A549 (cell line): ENCODE measurements around the gene MALRD1. TPM values are rescaled to one million over a fixed set of nuclear protein-coding genes. Genes with fewer than 3 reads are reported as not detected.

Experiments used
- ATAC-seq, 2 experiments: fragments of 200-7000 bp in 1 of 2; fragments of >200 bp in 1 of 2; cut with Nextera tagmentation in 1 of 2; cut with Tn5 transposase in 1 of 2; 3 replicates each; pipeline versions ENCODE4 v1.8.0 to v1.9.1; 2018 to 2020; ENCODE audit warnings: mild to moderate bottlenecking in 1 of 2, moderate library complexity in 1 of 2
- CTCF ChIA-PET: fragments of 300-600 bp; sonication (Branson Sonifier 250); formaldehyde crosslinking; extraction: SDS; loops from one replicate; lab custom pipeline; 2021; ENCODE audit warnings: antibody characterized with exemption, inconsistent platforms; lab: Yijun Ruan, JAX
- POLR2A ChIA-PET: fragments of 350-600 bp; formaldehyde crosslinking; extraction: SDS; loops from one replicate; lab custom pipeline; 2021; ENCODE audit warnings: antibody characterized with exemption, inconsistent platforms; lab: Yijun Ruan, JAX
- DNase-seq, 2 experiments: peaks; one replicate each; pipeline versions ENCODE4 v3.0.0 to v3.0.0-alpha.2; 2011 to 2016; ENCODE audit warnings: low read depth in 1 of 2, low spot score in 1 of 2
- FAIRE-seq: peaks from 2 replicates; lab custom pipeline; 2011; peaks lifted over from hg19 to GRCh38; lab: Jason Lieb, UNC
- H3K27ac ChIP-seq, 2 experiments: fragments of >200 bp; sonication (Bioruptor Twin); formaldehyde crosslinking; 3 replicates each; pipeline ENCODE4 v1.5.1; 2016 to 2017
- H3K4me1 ChIP-seq: fragments of >200 bp; sonication (Bioruptor Twin); formaldehyde crosslinking; 3 replicates; pipeline ENCODE4 v1.6.1; 2016
- H3K4me2 ChIP-seq: fragments of >200 bp; sonication (Bioruptor Twin); formaldehyde crosslinking; 3 replicates; pipeline ENCODE4 v1.6.1; 2016
- H3K4me3 ChIP-seq: fragments of >200 bp; sonication (Bioruptor Twin); formaldehyde crosslinking; 3 replicates; pipeline ENCODE4 v1.5.1; 2016
- H3K9me3 ChIP-seq: fragments of >200 bp; sonication (Bioruptor Twin); formaldehyde crosslinking; 3 replicates; pipeline ENCODE4 v1.6.1; 2016
- BHLHE40 ChIP-seq: IDR thresholded peaks from 2 replicates; pipeline ENCODE4 v1.6.1; 2012; ENCODE audit warnings: low read depth, low read length, inconsistent platforms
- CBX8 ChIP-seq: fragments of 200-600 bp; sonication (generic); IDR thresholded peaks from 2 replicates; pipeline ENCODE4 v1.6.1; 2016
- CHD2 ChIP-seq: fragments of 150-350 bp; IDR thresholded peaks from 2 replicates; pipeline ENCODE4 v1.6.1; 2014; ENCODE audit warnings: low read length; ENCODE audit not compliant: partially characterized antibody
- CHD4 ChIP-seq: fragments of 200-600 bp; sonication (generic); IDR thresholded peaks from 2 replicates; pipeline ENCODE4 v1.6.1; 2016; ENCODE audit warnings: antibody characterized with exemption, mild to moderate bottlenecking, borderline replicate concordance
- EHF ChIP-seq: fragments of 250-450 bp; sonication (Bioruptor Pico); IDR thresholded peaks from 2 replicates; pipeline ENCODE4 v1.5.0; 2020; ENCODE audit warnings: mild to moderate bottlenecking
- EHMT2 ChIP-seq: fragments of 200-600 bp; sonication (generic); IDR thresholded peaks from 2 replicates; pipeline ENCODE4 v1.6.1; 2016; ENCODE audit warnings: antibody characterized with exemption, low read depth, mild to moderate bottlenecking, moderate library complexity
- FOSB ChIP-seq: fragments of 250-450 bp; sonication (Bioruptor Pico); IDR thresholded peaks from 2 replicates; pipeline ENCODE4 v1.5.0; 2020; ENCODE audit warnings: mild to moderate bottlenecking, moderate library complexity
- GATA3 ChIP-seq: IDR thresholded peaks from 2 replicates; pipeline ENCODE4 v1.6.1; 2012; ENCODE audit warnings: borderline replicate concordance
- JUN ChIP-seq, 2 experiments: fragments of >200 bp; sonication (Bioruptor Twin); formaldehyde crosslinking; IDR thresholded peaks; 2 replicates in 1 of 2; 3 replicates in 1 of 2; pipeline ENCODE4 v1.6.1; 2016 to 2017
- MAZ ChIP-seq: fragments of 150-350 bp; IDR thresholded peaks from 2 replicates; pipeline ENCODE4 v1.6.1; 2014; ENCODE audit warnings: antibody characterized with exemption, low read depth, low read length, borderline replicate concordance
- MYC ChIP-seq: IDR thresholded peaks from 2 replicates; pipeline ENCODE4 v1.6.1; 2012; ENCODE audit warnings: mild to moderate bottlenecking, inconsistent platforms, low read length, improper control_type of control experiment, borderline replicate concordance
- POLR2A ChIP-seq: IDR thresholded peaks from 2 replicates; pipeline ENCODE4 v1.6.1; 2012; ENCODE audit warnings: mild to moderate bottlenecking, low read length
- POLR2AphosphoS2 ChIP-seq: conservative IDR thresholded peaks from 2 replicates; pipeline ENCODE4 v1.6.1; 2012; ENCODE audit warnings: low read length, improper control_type of control experiment, inconsistent platforms
- RAD21 ChIP-seq, 2 experiments: fragments of >200 bp in 1 of 2; sonication (Bioruptor Twin) in 1 of 2; formaldehyde crosslinking in 1 of 2; IDR thresholded peaks in 1 of 2; conservative IDR thresholded peaks in 1 of 2; 2 replicates in 1 of 2; 3 replicates in 1 of 2; pipeline ENCODE4 v1.6.1; 2012 to 2018; ENCODE audit warnings: inconsistent platforms in 1 of 2
- RCOR1 ChIP-seq: fragments of 150-350 bp; IDR thresholded peaks from 2 replicates; pipeline ENCODE4 v1.6.1; 2014; ENCODE audit warnings: antibody characterized with exemption, low read length, low read depth
- RNF2 ChIP-seq: fragments of 200-600 bp; sonication (generic); IDR thresholded peaks from 2 replicates; pipeline ENCODE4 v1.6.1; 2016; ENCODE audit warnings: low read depth, mild to moderate bottlenecking, antibody characterized with exemption, moderate library complexity, borderline replicate concordance
- SREBF2 ChIP-seq: fragments of 450-650 bp; IDR thresholded peaks from 2 replicates; pipeline ENCODE4 v1.6.1; 2014; ENCODE audit warnings: mild to moderate bottlenecking, moderate library complexity
- WGBS: methylation state at CpG from one replicate; pipeline ENCODE4 v1.1.6; 2017; ENCODE audit errors: missing lambda C conversion rate; 5-methylcytosine and 5-hydroxymethylcytosine counted together
- polyA plus RNA-seq, 4 experiments: library from polyadenylated mRNA; depleted of rRNA in 3 of 4; stranded (reverse); fragments of >200 nt; fragmentation: RNase III in 1 of 4; extraction: RNeasy Plus Mini Kit Qiagen cat#74134 plus additional on column Dnase treatment in 1 of 4; gene quantifications; 2 replicates in 3 of 4; 3 replicates in 1 of 4; pipeline ENCODE4 v1.2.3, GENCODE V29; 2011 to 2017
- TF ChIP-seq, protein P1 (sequence below): fragments of >200 bp; sonication (Bioruptor Twin); formaldehyde crosslinking; IDR thresholded peaks from 2 replicates; pipeline ENCODE4 v1.6.1; 2016
- TF ChIP-seq, protein P2 (sequence below): fragments of 200-600 bp; sonication (generic); IDR thresholded peaks from 2 replicates; pipeline ENCODE4 v1.6.1; 2016; ENCODE audit warnings: antibody characterized with exemption, mild to moderate bottlenecking, moderate library complexity
- TF ChIP-seq, protein P3 (sequence below): fragments of 250-450 bp; sonication (Bioruptor Pico); IDR thresholded peaks from 2 replicates; pipeline ENCODE4 v1.5.0; 2021; ENCODE audit warnings: mild to moderate bottlenecking, moderate library complexity, borderline replicate concordance
- TF ChIP-seq, protein P4 (sequence below): IDR thresholded peaks from 2 replicates; pipeline ENCODE4 v1.6.1; 2012; ENCODE audit warnings: low read depth, borderline replicate concordance

MALRD1 gene
- polyA plus RNA-seq, 2 of the 4 experiments (the other 2 are of a cell fraction), result not detected

DNA sequence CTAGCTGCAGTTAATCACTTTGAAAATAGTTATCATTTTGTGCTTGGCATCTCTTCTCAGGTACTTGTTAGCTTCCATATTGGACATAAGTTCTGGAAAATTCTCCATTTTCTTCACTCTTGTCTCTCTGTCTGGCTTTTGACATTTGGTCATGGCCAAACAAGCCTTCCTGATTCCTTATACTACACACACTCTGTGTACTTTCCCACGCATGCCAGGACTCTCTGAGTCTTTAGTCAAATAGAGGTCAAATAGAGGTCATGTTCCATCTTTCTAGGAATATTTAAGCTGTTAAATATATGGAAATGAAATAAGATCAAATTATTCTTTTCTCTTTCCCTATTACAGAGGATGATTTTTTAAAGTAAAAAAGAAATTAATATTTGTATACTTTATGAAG lies 532.1 kb downstream of the MALRD1 start:
- ChIA-PET CTCF (no interaction called here), POLR2A (no interaction called here)
- TF ChIP-seq CBX8, result no peak
- TF ChIP-seq JUN (IDR thresholded peaks at IDR 0.05), result no peak
- TF ChIP-seq POLR2AphosphoS2, result no peak
- no peak for FAIRE-seq
- Histone ChIP-seq H3K4me3 (no peak overlapping the region), H3K27ac (no peak overlapping the region), H3K4me1 (no peaks in the 10 kb centered on the region), H3K9me3 (no peaks in the 10 kb centered on the region), H3K4me2 (no peak overlapping the region)
- WGBS, result 68% methylated on average over 1 of the region's 1 CpG
- DNase-seq, result no peak
- ATAC-seq, result no peak

DNA sequence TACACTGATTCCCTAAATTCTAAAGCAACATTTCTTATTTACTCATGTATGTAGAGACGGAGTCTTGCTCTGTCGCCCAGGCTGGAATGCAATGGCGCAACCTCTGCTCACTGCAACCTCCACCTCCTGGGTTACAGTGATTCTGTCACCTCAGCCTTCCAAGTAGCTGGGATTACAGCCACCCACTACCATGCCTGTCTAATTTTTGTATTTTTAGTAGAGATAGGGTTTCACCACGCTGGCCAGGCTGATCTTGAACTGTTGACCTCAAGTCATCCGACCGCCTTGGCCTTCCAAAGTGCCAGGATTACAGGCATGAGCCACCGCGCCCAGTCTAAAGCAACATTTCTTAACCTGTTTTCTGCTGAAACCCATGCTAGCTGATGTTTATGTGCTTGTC lies 540.0 kb downstream of the MALRD1 start:
- H3K9me3 ChIP-seq, result no peaks in the 10 kb centered on the region
- no peak overlapping the region for H3K27ac ChIP-seq
- 64% methylated on average over 8 of the region's 8 CpGs for WGBS
- no peak overlapping the region for H3K4me3 ChIP-seq
- DNase-seq, result no peak
- H3K4me1 ChIP-seq, result no peaks in the 10 kb centered on the region
- CTCF ChIA-PET, result no interaction called here
- no peak for FAIRE-seq
- ATAC-seq, result no peak
- no peak for TF ChIP-seq SREBF2
- TF ChIP-seq, protein P1, sequence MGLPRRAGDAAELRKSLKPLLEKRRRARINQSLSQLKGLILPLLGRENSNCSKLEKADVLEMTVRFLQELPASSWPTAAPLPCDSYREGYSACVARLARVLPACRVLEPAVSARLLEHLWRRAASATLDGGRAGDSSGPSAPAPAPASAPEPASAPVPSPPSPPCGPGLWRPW, result no peak
- no peak for TF ChIP-seq EHF (CRISPR knock-in tag)
- TF ChIP-seq RAD21 (conservative IDR thresholded peaks at IDR 0.05 in 1 of 2, IDR thresholded peaks at IDR 0.05 in 1 of 2), result no peak
- no peak for TF ChIP-seq RNF2
- TF ChIP-seq CBX8, result no peak
- TF ChIP-seq BHLHE40, result no peak
- TF ChIP-seq POLR2A, result no peak
- TF ChIP-seq, protein P2, sequence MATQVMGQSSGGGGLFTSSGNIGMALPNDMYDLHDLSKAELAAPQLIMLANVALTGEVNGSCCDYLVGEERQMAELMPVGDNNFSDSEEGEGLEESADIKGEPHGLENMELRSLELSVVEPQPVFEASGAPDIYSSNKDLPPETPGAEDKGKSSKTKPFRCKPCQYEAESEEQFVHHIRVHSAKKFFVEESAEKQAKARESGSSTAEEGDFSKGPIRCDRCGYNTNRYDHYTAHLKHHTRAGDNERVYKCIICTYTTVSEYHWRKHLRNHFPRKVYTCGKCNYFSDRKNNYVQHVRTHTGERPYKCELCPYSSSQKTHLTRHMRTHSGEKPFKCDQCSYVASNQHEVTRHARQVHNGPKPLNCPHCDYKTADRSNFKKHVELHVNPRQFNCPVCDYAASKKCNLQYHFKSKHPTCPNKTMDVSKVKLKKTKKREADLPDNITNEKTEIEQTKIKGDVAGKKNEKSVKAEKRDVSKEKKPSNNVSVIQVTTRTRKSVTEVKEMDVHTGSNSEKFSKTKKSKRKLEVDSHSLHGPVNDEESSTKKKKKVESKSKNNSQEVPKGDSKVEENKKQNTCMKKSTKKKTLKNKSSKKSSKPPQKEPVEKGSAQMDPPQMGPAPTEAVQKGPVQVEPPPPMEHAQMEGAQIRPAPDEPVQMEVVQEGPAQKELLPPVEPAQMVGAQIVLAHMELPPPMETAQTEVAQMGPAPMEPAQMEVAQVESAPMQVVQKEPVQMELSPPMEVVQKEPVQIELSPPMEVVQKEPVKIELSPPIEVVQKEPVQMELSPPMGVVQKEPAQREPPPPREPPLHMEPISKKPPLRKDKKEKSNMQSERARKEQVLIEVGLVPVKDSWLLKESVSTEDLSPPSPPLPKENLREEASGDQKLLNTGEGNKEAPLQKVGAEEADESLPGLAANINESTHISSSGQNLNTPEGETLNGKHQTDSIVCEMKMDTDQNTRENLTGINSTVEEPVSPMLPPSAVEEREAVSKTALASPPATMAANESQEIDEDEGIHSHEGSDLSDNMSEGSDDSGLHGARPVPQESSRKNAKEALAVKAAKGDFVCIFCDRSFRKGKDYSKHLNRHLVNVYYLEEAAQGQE, result no peak
- no peak for TF ChIP-seq CHD4
- no peak for TF ChIP-seq MAZ
- TF ChIP-seq FOSB (CRISPR knock-in tag), result no peak
- no peak for TF ChIP-seq MYC
- TF ChIP-seq, protein P3, sequence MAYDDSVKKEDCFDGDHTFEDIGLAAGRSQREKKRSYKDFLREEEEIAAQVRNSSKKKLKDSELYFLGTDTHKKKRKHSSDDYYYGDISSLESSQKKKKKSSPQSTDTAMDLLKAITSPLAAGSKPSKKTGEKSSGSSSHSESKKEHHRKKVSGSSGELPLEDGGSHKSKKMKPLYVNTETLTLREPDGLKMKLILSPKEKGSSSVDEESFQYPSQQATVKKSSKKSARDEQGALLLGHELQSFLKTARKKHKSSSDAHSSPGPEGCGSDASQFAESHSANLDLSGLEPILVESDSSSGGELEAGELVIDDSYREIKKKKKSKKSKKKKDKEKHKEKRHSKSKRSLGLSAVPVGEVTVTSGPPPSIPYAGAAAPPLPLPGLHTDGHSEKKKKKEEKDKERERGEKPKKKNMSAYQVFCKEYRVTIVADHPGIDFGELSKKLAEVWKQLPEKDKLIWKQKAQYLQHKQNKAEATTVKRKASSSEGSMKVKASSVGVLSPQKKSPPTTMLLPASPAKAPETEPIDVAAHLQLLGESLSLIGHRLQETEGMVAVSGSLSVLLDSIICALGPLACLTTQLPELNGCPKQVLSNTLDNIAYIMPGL (CRISPR knock-in tag), result no peak
- TF ChIP-seq GATA3, result no peak
- no peak for TF ChIP-seq RCOR1
- TF ChIP-seq EHMT2, result no peak
- TF ChIP-seq, protein P4, sequence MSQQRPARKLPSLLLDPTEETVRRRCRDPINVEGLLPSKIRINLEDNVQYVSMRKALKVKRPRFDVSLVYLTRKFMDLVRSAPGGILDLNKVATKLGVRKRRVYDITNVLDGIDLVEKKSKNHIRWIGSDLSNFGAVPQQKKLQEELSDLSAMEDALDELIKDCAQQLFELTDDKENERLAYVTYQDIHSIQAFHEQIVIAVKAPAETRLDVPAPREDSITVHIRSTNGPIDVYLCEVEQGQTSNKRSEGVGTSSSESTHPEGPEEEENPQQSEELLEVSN, result no peak
- TF ChIP-seq CHD2, result no peak
- TF ChIP-seq, all 56 proteins: peak for 0
- H3K4me2 ChIP-seq, result no peak overlapping the region
- POLR2A ChIA-PET, result no interaction called here
